22Rv1 (cell line): ENCODE results near the gene ITK.

Source experiments
- CTCF ChIP-seq: fragments of 450-650 bp; IDR thresholded peaks from 2 replicates; pipeline ENCODE4 v1.5.1; 2017; ENCODE audit warnings: mild to moderate bottlenecking
- ZFX ChIP-seq: fragments of 450-650 bp; IDR thresholded peaks from 2 replicates; pipeline ENCODE4 v1.6.1; 2017; ENCODE audit warnings: antibody characterized with exemption, borderline replicate concordance

GRCh38 chr5:157232706-157233105 lies 52.1 kb downstream of the ITK start:
- TF ChIP-seq CTCF, result no peak
- no peak for TF ChIP-seq ZFX
